Testis (tissue), 3 donors: ENCODE data around the gene CTNNA2. TPM values are rescaled to one million over a fixed set of nuclear protein-coding genes. Genes with fewer than 3 reads are reported as not detected.
A peak's percentile ranks its signal among the peaks of the same experiment; 100 is the strongest.

Experiments
- DNase-seq: peaks from one replicate; pipeline ENCODE4 v3.0.0-alpha.2; 2019
- H3K27ac ChIP-seq, 2 donors: fragments of 200-600 bp; sonication (generic); one replicate each; pipeline ENCODE4 v1.5.1; 2019
- H3K27me3 ChIP-seq: fragments of 200-600 bp; sonication (generic); one replicate; pipeline ENCODE4 v1.5.1; 2019
- H3K36me3 ChIP-seq: fragments of 200-600 bp; sonication (generic); one replicate; pipeline ENCODE4 v1.5.1; 2017; ENCODE audit warnings: low read depth; ENCODE audit errors: missing control alignments
- H3K4me1 ChIP-seq: fragments of 200-600 bp; sonication (generic); one replicate; pipeline ENCODE4 v1.5.1; 2019
- H3K4me3 ChIP-seq, 2 donors: fragments of 200-600 bp; sonication (generic); one replicate each; pipeline ENCODE4 v1.5.1; 2017 to 2019
- H3K9me3 ChIP-seq: fragments of 200-600 bp; sonication (generic); one replicate; pipeline ENCODE4 v1.5.1; 2017
- CTCF ChIP-seq, 3 experiments: fragments of 450-650 bp in 2 of 3; fragments of 200-600 bp in 1 of 3; sonication (generic) in 1 of 3; IDR thresholded peaks; one replicate each; pipeline ENCODE4 v1.5.1; 2016 to 2019; ENCODE audit warnings: antibody characterized with exemption in 3 of 3, mild to moderate bottlenecking in 2 of 3, moderate library complexity in 1 of 3
- POLR2A ChIP-seq: fragments of 450-650 bp; IDR thresholded peaks from one replicate; pipeline ENCODE4 v1.6.1; 2017; ENCODE audit warnings: antibody characterized with exemption, mild to moderate bottlenecking, moderate library complexity
- WGBS, 2 donors: methylation state at CpG; one replicate each; pipeline ENCODE4 v1.1.5; 2018; 5-methylcytosine and 5-hydroxymethylcytosine counted together
- intact Hi-C: fragments of 100-400 bp; cut with DNase I; formaldehyde crosslinking; loops from one replicate; pipeline ENCODE4 v1.15.1; 2023; ENCODE audit warnings: low total_unique reads
- polyA plus RNA-seq: library from polyadenylated mRNA; stranded (reverse); fragments of 350-450 nt; fragmentation: Illumina TruSeq; extraction: RNeasy Lipid Tissue Mini Kit (QIAGEN cat#74804); gene quantifications from one replicate; pipeline ENCODE4 v1.2.3, GENCODE V29; 2014; ENCODE audit warnings: low read depth, low replicate concordance; ENCODE audit not compliant: insufficient read depth
- total RNA-seq, 2 donors: library from RNA; depleted of rRNA; stranded (reverse); fragments of >200 nt; gene quantifications; one replicate each; pipeline ENCODE4 v1.2.3, GENCODE V29; 2016

CTNNA2 gene
- total and polyA plus RNA-seq, 3 donors from 2014 or later = 36.8 to 44.5 (median 43.4) TPM

- no peaks in the 10 kb centered on the region for H3K9me3 ChIP-seq
- no peak overlapping the region for H3K4me3 ChIP-seq
- DNase-seq = no peak
- no peak overlapping the region for H3K27ac ChIP-seq
- intact Hi-C loops = no loop called here
- no peaks in the 10 kb centered on the region for H3K27me3 ChIP-seq
- H3K36me3 ChIP-seq = no peaks in the 10 kb centered on the region
- H3K4me1 ChIP-seq = no peaks in the 10 kb centered on the region
- no peak for TF ChIP-seq CTCF (IDR thresholded peaks at IDR 0.05)
- 93 to 94% methylated on average over 2 of the region's 2 CpGs for WGBS, 2 donors
Observed at GRCh38 chr2:79977792-79978191, 464.9 kb downstream of the CTNNA2 start.

GRCh38 chr2:79980116-79980515 lies 467.3 kb downstream of the CTNNA2 start:
- Histone ChIP-seq H3K27me3 (no peaks in the 10 kb centered on the region), H3K27ac (no peak overlapping the region), H3K4me3 (no peak overlapping the region), H3K4me1 (no peaks in the 10 kb centered on the region), H3K9me3 (no peaks in the 10 kb centered on the region), H3K36me3 (no peaks in the 10 kb centered on the region)
- no peak for DNase-seq
- intact Hi-C loops = no loop called here
- WGBS, 2 donors = 35 to 75% methylated on average over 1 of the region's 1 CpG
- no peak for TF ChIP-seq POLR2A
- TF ChIP-seq CTCF (IDR thresholded peaks at IDR 0.05) = no peak

GRCh38 chr2:79980816-79981215 lies 468.0 kb downstream of the CTNNA2 start:
- Histone ChIP-seq H3K4me1 (no peaks in the 10 kb centered on the region), H3K27me3 (no peaks in the 10 kb centered on the region), H3K9me3 (no peaks in the 10 kb centered on the region), H3K4me3 (no peak overlapping the region), H3K36me3 (no peaks in the 10 kb centered on the region), H3K27ac (no peak overlapping the region)
- TF ChIP-seq CTCF (IDR thresholded peaks at IDR 0.05) (no peak), POLR2A (no peak)
- intact Hi-C loops = no loop called here
- WGBS, 2 donors = 58 to 76% methylated on average over 5 of the region's 5 CpGs
- DNase-seq = no peak

- Histone ChIP-seq H3K4me1 (no peaks in the 10 kb centered on the region), H3K27ac (no peak overlapping the region), H3K27me3 (no peaks in the 10 kb centered on the region), H3K4me3 (no peak overlapping the region), H3K9me3 (no peaks in the 10 kb centered on the region), H3K36me3 (no peaks in the 10 kb centered on the region)
- 80 to 83% methylated on average over 3 of the region's 3 CpGs for WGBS, 2 donors
- intact Hi-C loops = no loop called here
- TF ChIP-seq POLR2A (no peak), CTCF (IDR thresholded peaks at IDR 0.05) (no peak)
- no peak for DNase-seq
Observed at GRCh38 chr2:79981316-79981715, 468.5 kb downstream of the CTNNA2 start.

GRCh38 chr2:79982445-79982844 lies 469.6 kb downstream of the CTNNA2 start:
- no peak for DNase-seq
- 83 to 88% methylated on average over 4 of the region's 4 CpGs for WGBS, 2 donors
- Histone ChIP-seq H3K27me3 (no peaks in the 10 kb centered on the region), H3K36me3 (no peaks in the 10 kb centered on the region), H3K4me1 (no peaks in the 10 kb centered on the region), H3K27ac (no peak overlapping the region), H3K9me3 (no peaks in the 10 kb centered on the region), H3K4me3 (no peak overlapping the region)
- no peak for TF ChIP-seq POLR2A
- TF ChIP-seq CTCF (IDR thresholded peaks at IDR 0.05) = peak in 2 of 3 experiments; percentile 6 to 9
- intact Hi-C loops = no loop called here
